GM21526 (cell line): ENCODE results near the gene AGO3.

ENCODE experiments used
- ATAC-seq: cut with Tn5 transposase; IDR thresholded peaks from one replicate; pipeline ENCODE4 v1.9.1; 2021; ENCODE audit warnings: moderate library complexity; ENCODE audit not compliant: unreplicated experiment, low FRiP score

Gene AGO3

GRCh38 chr1:36116901-36117300 lies 186.0 kb downstream of the AGO3 start:
- no peak for ATAC-seq

- ATAC-seq: no peak
Measured at GRCh38 chr1:36118447-36119204, 187.7 kb downstream of the AGO3 start.

GRCh38 chr1:36119456-36119855 lies 188.6 kb downstream of the AGO3 start:
- ATAC-seq: no peak
